GM12878 (cell line): ENCODE measurements around the gene ZNF385A. TPM values are rescaled to one million over a fixed set of nuclear protein-coding genes. Genes with fewer than 3 reads are reported as not detected.

Source experiments
- ATAC-seq: fragments of 200-7000 bp; cut with Tn5 transposase; 3 replicates; pipeline ENCODE4 v1.9.1; 2020; ENCODE audit warnings: mild to moderate bottlenecking, moderate library complexity
- BruUV-seq: library from RNA; stranded (reverse); fragments of 400-500 nt; replicated peaks from 2 replicates; lab custom pipeline; 2021; lab: Mats Ljungman, UMichigan
- CTCF ChIA-PET: fragments of 300-600 bp; sonication (Branson Sonifier 250); formaldehyde crosslinking; extraction: SDS; loops from one replicate; lab custom pipeline; 2021; ENCODE audit warnings: inconsistent platforms; lab: Yijun Ruan, JAX
- POLR2A ChIA-PET: fragments of 350-600 bp; formaldehyde crosslinking; extraction: SDS; loops from one replicate; lab custom pipeline; 2021; ENCODE audit warnings: inconsistent platforms; lab: Charles Lee
- RAD21 ChIA-PET: fragments of 300-600 bp; sonication (Branson Sonifier 250); formaldehyde crosslinking; loops from one replicate; lab custom pipeline; 2023; ENCODE audit warnings: antibody characterized with exemption; ENCODE audit not compliant: unreplicated experiment; lab: Charles Lee
- SMC1A ChIA-PET: fragments of 300-600 bp; sonication (Branson Sonifier 250); formaldehyde crosslinking; loops from one replicate; lab custom pipeline; 2023; ENCODE audit not compliant: unreplicated experiment, uncharacterized antibody; lab: Charles Lee
- DNase-seq: peaks from one replicate; pipeline ENCODE4 v3.0.0-alpha.2; 2011; ENCODE audit warnings: low read depth, low spot score
- FAIRE-seq: peaks from 3 replicates; lab custom pipeline; 2011; peaks lifted over from hg19 to GRCh38; lab: Jason Lieb, UNC
- H2AFZ ChIP-seq: 2 replicates; pipeline ENCODE4 v1.6.0; 2011; ENCODE audit warnings: low read depth, low read length, control low read depth; ENCODE audit not compliant: control insufficient read depth
- H3K27ac ChIP-seq: 2 replicates; pipeline ENCODE4 v1.5.1; 2011; ENCODE audit warnings: control low read depth; ENCODE audit not compliant: control insufficient read depth, insufficient read depth
- H3K27me3 ChIP-seq, 2 experiments: replicated peaks in 1 of 2; 2 replicates each; pipeline versions ENCODE4 v1.6.0 to v1.6.1; 2011; ENCODE audit warnings: low read length in 1 of 2; ENCODE audit not compliant: control insufficient read depth in 2 of 2, insufficient read depth in 2 of 2
- H3K36me3 ChIP-seq, 2 experiments: 2 replicates each; pipeline ENCODE4 v1.5.1; 2011; ENCODE audit warnings: low read length in 1 of 2; ENCODE audit not compliant: control insufficient read depth in 2 of 2, insufficient read depth in 2 of 2
- H3K4me1 ChIP-seq: 2 replicates; pipeline ENCODE4 v1.6.1; 2011; ENCODE audit warnings: mild to moderate bottlenecking, low read length, moderate library complexity, mixed read lengths; ENCODE audit not compliant: control insufficient read depth, insufficient read depth
- H3K4me2 ChIP-seq: 2 replicates; pipeline ENCODE4 v1.6.0; 2011; ENCODE audit warnings: control low read depth; ENCODE audit not compliant: control insufficient read depth, insufficient read depth
- H3K4me3 ChIP-seq: fragments of 200-600 bp; sonication (generic); 2 replicates; pipeline ENCODE4 v1.5.1; 2016
- H3K79me2 ChIP-seq: 2 replicates; pipeline ENCODE4 v1.6.0; 2011; ENCODE audit warnings: low read length; ENCODE audit not compliant: control insufficient read depth, insufficient read depth
- H3K9ac ChIP-seq: 2 replicates; pipeline ENCODE4 v1.8.0; 2011; ENCODE audit warnings: low read length, control low read depth, mixed read lengths; ENCODE audit not compliant: control insufficient read depth, insufficient read depth
- H3K9me3 ChIP-seq: replicated peaks from 3 replicates; pipeline ENCODE4 v1.5.1; 2011; ENCODE audit warnings: mild to moderate bottlenecking, low read length; ENCODE audit not compliant: control insufficient read depth, insufficient read depth
- H4K20me1 ChIP-seq: 2 replicates; pipeline ENCODE4 v1.6.0; 2011; ENCODE audit not compliant: control insufficient read depth, insufficient read depth
- BACH1 ChIP-seq: fragments of 450-650 bp; IDR thresholded peaks from 2 replicates; pipeline ENCODE4 v1.6.1; 2017; ENCODE audit warnings: mild to moderate bottlenecking, borderline replicate concordance
- BCL11A ChIP-seq: IDR thresholded peaks from 2 replicates; pipeline ENCODE4 v1.6.1; 2011; ENCODE audit warnings: low read depth, low read length
- CREM ChIP-seq: IDR thresholded peaks from 2 replicates; pipeline ENCODE4 v1.6.1; 2014; ENCODE audit warnings: antibody characterized with exemption, low read depth
- EED ChIP-seq: sonication (generic); IDR thresholded peaks from 2 replicates; pipeline ENCODE4 v1.6.1; 2016; ENCODE audit warnings: antibody characterized with exemption, low read depth
- ELK1 ChIP-seq: IDR thresholded peaks from 2 replicates; pipeline ENCODE4 v1.6.1; 2012; ENCODE audit warnings: low read depth, low read length, improper control_type of control experiment
- EP300 ChIP-seq, 2 experiments: fragments of 150-350 bp in 1 of 2; IDR thresholded peaks; 2 replicates each; pipeline ENCODE4 v1.6.1; 2011 to 2012; ENCODE audit warnings: low read depth in 2 of 2, low read length in 2 of 2, borderline replicate concordance in 1 of 2, improper control_type of control experiment in 1 of 2, inconsistent platforms in 1 of 2; ENCODE audit not compliant: control insufficient read depth in 1 of 2
- FOS ChIP-seq: IDR thresholded peaks from 3 replicates; pipeline ENCODE4 v1.6.1; 2011; ENCODE audit warnings: borderline replicate concordance; ENCODE audit not compliant: insufficient read length; ENCODE audit errors: extremely low read depth
- GATAD2B ChIP-seq: fragments of 450-650 bp; conservative IDR thresholded peaks from 2 replicates; pipeline ENCODE4 v1.6.1; 2017; ENCODE audit warnings: low read depth, mild to moderate bottlenecking, moderate library complexity
- HDGF ChIP-seq: fragments of 450-650 bp; IDR thresholded peaks from 2 replicates; pipeline ENCODE4 v1.6.1; 2016; ENCODE audit warnings: antibody characterized with exemption
- IKZF1 ChIP-seq: fragments of 450-650 bp; conservative IDR thresholded peaks from 2 replicates; pipeline ENCODE4 v1.6.1; 2017; ENCODE audit warnings: antibody characterized with exemption, mild to moderate bottlenecking
- KAT2A ChIP-seq: conservative IDR thresholded peaks from 2 replicates; pipeline ENCODE4 v1.6.1; 2011; ENCODE audit warnings: low read depth, low read length; ENCODE audit not compliant: control insufficient read depth
- NFIC ChIP-seq: IDR thresholded peaks from 2 replicates; pipeline ENCODE4 v1.6.1; 2012; ENCODE audit warnings: low read depth, mild to moderate bottlenecking, inconsistent platforms, low read length, moderate library complexity
- NFYB ChIP-seq: IDR thresholded peaks from 2 replicates; pipeline ENCODE4 v1.6.1; 2011; ENCODE audit warnings: low read depth, mild to moderate bottlenecking, low read length, improper control_type of control experiment, moderate library complexity; ENCODE audit not compliant: insufficient read depth
- RCOR1 ChIP-seq: conservative IDR thresholded peaks from 2 replicates; pipeline ENCODE4 v1.6.1; 2012; ENCODE audit warnings: low read depth, low read length, improper control_type of control experiment
- SMAD5 ChIP-seq: IDR thresholded peaks from 2 replicates; pipeline ENCODE4 v1.6.1; 2016; ENCODE audit warnings: antibody characterized with exemption, low read depth
- SPI1 ChIP-seq: IDR thresholded peaks from 2 replicates; pipeline ENCODE4 v1.6.1; 2011; ENCODE audit warnings: low read depth, mild to moderate bottlenecking, low read length, moderate library complexity, borderline replicate concordance; ENCODE audit not compliant: insufficient read depth
- WGBS: methylation state at CpG from one replicate; pipeline ENCODE4 v1.1.6; 2016; ENCODE audit warnings: low lambda C conversion rate; ENCODE audit not compliant: insufficient replicate concordance, insufficient coverage; ENCODE audit errors: missing lambda C conversion rate; 5-methylcytosine and 5-hydroxymethylcytosine counted together
- in situ Hi-C: fragments of 300-500 bp; cut with MboI; formaldehyde crosslinking; loops from 9 replicates; pipeline ENCODE4 v1.14.3; 2018; ENCODE audit warnings: mixed read lengths
- intact Hi-C: fragments of 100-400 bp; cut with micrococcal nuclease; formaldehyde crosslinking; loops from one replicate; pipeline ENCODE4 v1.14.2; 2022; ENCODE audit not compliant: unreplicated experiment
- polyA plus RNA-seq, 11 experiments: library from polyadenylated mRNA; depleted of rRNA in 4 of 11; unstranded in 6 of 11; stranded (reverse) in 5 of 11; fragments of >200 nt; fragmentation: Nextera tagmentation in 4 of 11; fragmentation: Illumina TruSeq in 1 of 11; extraction: Ambion mirVana in 4 of 11; extraction: Trizol in 1 of 11; gene quantifications; 1 replicate in 1 of 11; 2 replicates in 10 of 11; pipeline versions ENCODE4 v1.2.1 to v1.2.3, GENCODE V29; 2011 to 2016; ENCODE audit warnings: inconsistent platforms in 2 of 11, missing spikeins in 2 of 11, low read depth in 1 of 11
- total RNA-seq, 4 experiments: library from RNA; depleted of rRNA in 3 of 4; stranded (reverse); fragments of >200 nt in 3 of 4; fragmentation: Illumina TruSeq in 1 of 4; extraction: Trizol in 1 of 4; gene quantifications; 2 replicates each; pipeline versions ENCODE4 v1.2.1 to v1.2.3, GENCODE V29; 2013 to 2021
- TF ChIP-seq, protein P1 (sequence below): fragments of 450-650 bp; IDR thresholded peaks from 2 replicates; pipeline ENCODE4 v1.6.1; 2017; ENCODE audit warnings: low read depth, mild to moderate bottlenecking, moderate library complexity

Gene ZNF385A
- total and polyA plus RNA-seq, 10 of the 15 experiments (the other 5 are each of a cell fraction or from before 2014, with no cell fraction given) = 0.26 to 26.1 (median 4.9) TPM

- peak; percentile 17; the same call in 1 of the 2 replicates for TF ChIP-seq NFIC
- peak; percentile 71 for TF ChIP-seq IKZF1
- TF ChIP-seq EP300 (IDR thresholded peaks at IDR 0.05; ENCODE audit: borderline replicate concordance in 1 of 2, control insufficient read depth in 1 of 2, low read depth in 2 of 2, low read length in 2 of 2) = no peak
- peak; percentile 38; the same call in 1 of the 2 replicates for TF ChIP-seq GATAD2B
- peak; percentile 91 for TF ChIP-seq SPI1
- 0 out of 2 replicates have a peak, but pooled peaks have one; percentile 27 for TF ChIP-seq BACH1
- no peak for TF ChIP-seq FOS
- TF ChIP-seq, protein P1, sequence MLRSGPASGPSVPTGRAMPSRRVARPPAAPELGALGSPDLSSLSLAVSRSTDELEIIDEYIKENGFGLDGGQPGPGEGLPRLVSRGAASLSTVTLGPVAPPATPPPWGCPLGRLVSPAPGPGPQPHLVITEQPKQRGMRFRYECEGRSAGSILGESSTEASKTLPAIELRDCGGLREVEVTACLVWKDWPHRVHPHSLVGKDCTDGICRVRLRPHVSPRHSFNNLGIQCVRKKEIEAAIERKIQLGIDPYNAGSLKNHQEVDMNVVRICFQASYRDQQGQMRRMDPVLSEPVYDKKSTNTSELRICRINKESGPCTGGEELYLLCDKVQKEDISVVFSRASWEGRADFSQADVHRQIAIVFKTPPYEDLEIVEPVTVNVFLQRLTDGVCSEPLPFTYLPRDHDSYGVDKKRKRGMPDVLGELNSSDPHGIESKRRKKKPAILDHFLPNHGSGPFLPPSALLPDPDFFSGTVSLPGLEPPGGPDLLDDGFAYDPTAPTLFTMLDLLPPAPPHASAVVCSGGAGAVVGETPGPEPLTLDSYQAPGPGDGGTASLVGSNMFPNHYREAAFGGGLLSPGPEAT = 0 out of 2 replicates have a peak, but pooled peaks have one; percentile 14
- peak; percentile 68 for TF ChIP-seq EED
These were observed at the start of gene ZNF385A (continued) for GRCh38 chr12:54384591-54385041.

DNA sequence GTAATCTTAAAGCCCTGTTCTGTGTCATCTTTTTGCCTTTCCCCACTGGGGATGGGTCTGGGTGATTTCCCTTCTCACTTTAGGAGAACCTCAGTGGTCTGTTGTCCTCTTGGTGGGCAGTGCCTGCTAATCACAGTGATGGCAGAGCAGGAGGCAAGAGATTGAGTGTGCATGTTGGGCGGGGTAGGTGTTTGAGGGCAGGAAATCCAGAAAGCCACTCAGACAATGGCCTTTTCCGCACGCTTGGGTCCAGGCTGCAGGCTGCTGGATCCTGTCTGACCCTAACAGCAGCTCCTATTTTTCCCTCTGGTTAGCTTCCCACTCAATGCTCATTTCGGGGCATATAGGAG, 48.3 kb upstream of the ZNF385A start:
- Histone ChIP-seq H3K9ac (no peak overlapping the region), H3K27ac (no peak overlapping the region), H3K79me2 (no peaks in the 10 kb centered on the region), H3K36me3 (no peaks in the 10 kb centered on the region), H4K20me1 (no peaks in the 10 kb centered on the region), H2AFZ (no peak overlapping the region), H3K4me3 (no peak overlapping the region), H3K27me3 (peaks cover 0 to 5% of the 10 kb centered on the region in 2 experiments; a peak in 2 of 4 replicates), H3K4me1 (peaks cover 7% of the 10 kb centered on the region), H3K9me3 (no peaks in the 10 kb centered on the region), H3K4me2 (no peak overlapping the region)
- FAIRE-seq = no peak
- BruUV-seq = no TSS peak
- ChIA-PET POLR2A (interaction anchor here (1.4 kb wide), 1 partner anchor 8 kb away, joined by 5 read pairs; no protein-coding TSS in a partner anchor), SMC1A (interaction anchor here (2.5 to 21.0 kb wide), 3 partner anchors 12 to 32 kb away, joined by 8 to 469 read pairs (median 23); no protein-coding TSS in a partner anchor), CTCF (interaction anchor here (1.2 to 33.3 kb wide), 4 partner anchors 10 to 32 kb away, joined by 3 to 1071 read pairs (median 5); no protein-coding TSS in a partner anchor), RAD21 (interaction anchor here (1.0 to 4.8 kb wide), 3 partner anchors 10 to 33 kb away, joined by 3 to 19 read pairs (median 3); no protein-coding TSS in a partner anchor)
- ATAC-seq = no peak
- WGBS = 71% methylated on average over 4 of the region's 4 CpGs
- in situ Hi-C loops (no loop called here), intact Hi-C loops (no loop called here)
- DNase-seq = no peak
- TF ChIP-seq KAT2A (no peak), CREM (no peak), ELK1 (no peak), RCOR1 (no peak), SMAD5 (no peak), HDGF (no peak), BCL11A (no peak), NFYB (no peak)
